PC-3 (cell line): ENCODE measurements around the gene MMP7.

Experiments used
- EZH2 ChIP-seq: fragments of 300-600 bp; sonication (generic); IDR thresholded peaks from one replicate; pipeline ENCODE4 v1.6.1; 2017; ENCODE audit warnings: antibody characterized with exemption, mild to moderate bottlenecking, low read length; ENCODE audit not compliant: unreplicated experiment
- TF ChIP-seq, protein P1 (sequence below): fragments of 300-600 bp; sonication (generic); conservative IDR thresholded peaks from 2 replicates; pipeline ENCODE4 v1.5.1; 2017; ENCODE audit warnings: antibody characterized with exemption, low read depth, mild to moderate bottlenecking, low read length

DNA sequence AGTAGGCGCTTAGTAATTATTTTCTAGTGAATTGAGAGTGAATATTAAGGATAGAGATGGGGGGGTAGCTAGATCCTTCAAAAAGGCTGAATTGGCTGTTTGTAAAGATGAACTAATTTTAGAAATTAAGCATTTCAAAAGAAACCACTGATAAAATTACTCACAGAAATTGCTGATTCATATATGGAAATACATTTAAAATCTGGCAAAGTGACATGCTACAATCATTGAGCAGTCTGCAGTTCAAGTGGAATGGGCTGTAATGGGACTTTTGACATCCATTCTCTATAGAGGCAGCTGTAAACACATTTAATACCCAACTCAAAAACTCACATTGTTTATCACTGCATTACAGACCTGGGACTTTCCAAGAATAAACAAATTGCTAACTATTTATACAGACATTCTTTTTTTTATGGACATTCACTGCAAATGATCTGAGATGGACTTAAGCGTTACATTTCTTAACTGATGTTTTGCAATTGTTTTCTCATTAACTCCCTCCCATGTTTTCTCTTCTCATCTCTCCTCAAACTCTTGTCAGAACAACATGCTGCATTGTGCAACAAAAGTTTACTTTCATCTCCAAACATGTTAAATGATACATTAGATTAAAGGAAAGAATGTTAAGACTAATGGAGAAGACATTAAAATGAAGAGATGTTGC is 42.1 kb upstream of the MMP7 start:
- TF ChIP-seq, protein P1, sequence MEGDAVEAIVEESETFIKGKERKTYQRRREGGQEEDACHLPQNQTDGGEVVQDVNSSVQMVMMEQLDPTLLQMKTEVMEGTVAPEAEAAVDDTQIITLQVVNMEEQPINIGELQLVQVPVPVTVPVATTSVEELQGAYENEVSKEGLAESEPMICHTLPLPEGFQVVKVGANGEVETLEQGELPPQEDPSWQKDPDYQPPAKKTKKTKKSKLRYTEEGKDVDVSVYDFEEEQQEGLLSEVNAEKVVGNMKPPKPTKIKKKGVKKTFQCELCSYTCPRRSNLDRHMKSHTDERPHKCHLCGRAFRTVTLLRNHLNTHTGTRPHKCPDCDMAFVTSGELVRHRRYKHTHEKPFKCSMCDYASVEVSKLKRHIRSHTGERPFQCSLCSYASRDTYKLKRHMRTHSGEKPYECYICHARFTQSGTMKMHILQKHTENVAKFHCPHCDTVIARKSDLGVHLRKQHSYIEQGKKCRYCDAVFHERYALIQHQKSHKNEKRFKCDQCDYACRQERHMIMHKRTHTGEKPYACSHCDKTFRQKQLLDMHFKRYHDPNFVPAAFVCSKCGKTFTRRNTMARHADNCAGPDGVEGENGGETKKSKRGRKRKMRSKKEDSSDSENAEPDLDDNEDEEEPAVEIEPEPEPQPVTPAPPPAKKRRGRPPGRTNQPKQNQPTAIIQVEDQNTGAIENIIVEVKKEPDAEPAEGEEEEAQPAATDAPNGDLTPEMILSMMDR, result no peak
- no peak for TF ChIP-seq EZH2
